Measurements from ENCODE around the gene PMM1. TPM values are rescaled to one million over a fixed set of nuclear protein-coding genes. Genes with fewer than 3 reads are reported as not detected.

The PMM1 gene
- total and polyA plus RNA-seq, 2 of the 13 experiments (the other 11 are each of a cell fraction or from before 2014, with no cell fraction given), result 17.8 to 95.6 TPM

GRCh38 chr22:41621099-41621910, 31.7 kb upstream of the PMM1 start, which contains the start of gene XRCC6 (continued):
- no peak for TF ChIP-seq GLMP (CRISPR knock-in tag; IDR thresholded peaks at IDR 0.05; ENCODE audit: borderline replicate concordance)
- TF ChIP-seq ZNF124 (CRISPR knock-in tag; IDR thresholded peaks at IDR 0.05), result no peak
- 0 out of 2 replicates have a peak, but pooled peaks have one; percentile 25 for TF ChIP-seq ZNF891 (CRISPR knock-in tag; IDR thresholded peaks at IDR 0.05)
- no peak for TF ChIP-seq HOXA7 (CRISPR knock-in tag; IDR thresholded peaks at IDR 0.05)
- TF ChIP-seq FOXJ3 (CRISPR knock-in tag; IDR thresholded peaks at IDR 0.05; ENCODE audit: borderline replicate concordance), result no peak
- TF ChIP-seq ZNF619 (CRISPR knock-in tag; IDR thresholded peaks at IDR 0.05), result peak; percentile 44
- TF ChIP-seq ZNF451 (CRISPR knock-in tag; IDR thresholded peaks at IDR 0.05), result peak; percentile 62
- TF ChIP-seq, protein P1, sequence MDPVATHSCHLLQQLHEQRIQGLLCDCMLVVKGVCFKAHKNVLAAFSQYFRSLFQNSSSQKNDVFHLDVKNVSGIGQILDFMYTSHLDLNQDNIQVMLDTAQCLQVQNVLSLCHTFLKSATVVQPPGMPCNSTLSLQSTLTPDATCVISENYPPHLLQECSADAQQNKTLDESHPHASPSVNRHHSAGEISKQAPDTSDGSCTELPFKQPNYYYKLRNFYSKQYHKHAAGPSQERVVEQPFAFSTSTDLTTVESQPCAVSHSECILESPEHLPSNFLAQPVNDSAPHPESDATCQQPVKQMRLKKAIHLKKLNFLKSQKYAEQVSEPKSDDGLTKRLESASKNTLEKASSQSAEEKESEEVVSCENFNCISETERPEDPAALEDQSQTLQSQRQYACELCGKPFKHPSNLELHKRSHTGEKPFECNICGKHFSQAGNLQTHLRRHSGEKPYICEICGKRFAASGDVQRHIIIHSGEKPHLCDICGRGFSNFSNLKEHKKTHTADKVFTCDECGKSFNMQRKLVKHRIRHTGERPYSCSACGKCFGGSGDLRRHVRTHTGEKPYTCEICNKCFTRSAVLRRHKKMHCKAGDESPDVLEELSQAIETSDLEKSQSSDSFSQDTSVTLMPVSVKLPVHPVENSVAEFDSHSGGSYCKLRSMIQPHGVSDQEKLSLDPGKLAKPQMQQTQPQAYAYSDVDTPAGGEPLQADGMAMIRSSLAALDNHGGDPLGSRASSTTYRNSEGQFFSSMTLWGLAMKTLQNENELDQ (CRISPR knock-in tag; IDR thresholded peaks at IDR 0.05; ENCODE audit: borderline replicate concordance), result no peak
- peak; percentile 70; the same call in 1 of the 2 replicates for TF ChIP-seq THAP7 (CRISPR knock-in tag; IDR thresholded peaks at IDR 0.05)
- TF ChIP-seq PHF20 (CRISPR knock-in tag; IDR thresholded peaks at IDR 0.05), result peak; percentile 82
- TF ChIP-seq SCMH1 (CRISPR knock-in tag; IDR thresholded peaks at IDR 0.05; ENCODE audit: borderline replicate concordance), result no peak
- no peak for TF ChIP-seq NONO (IDR thresholded peaks at IDR 0.05)
- TF ChIP-seq NONO (CRISPR knock-in tag; conservative IDR thresholded peaks at IDR 0.05), result peak; percentile 77; the same call in 1 of the 2 replicates
- peak; percentile 61; the same call in 1 of the 2 replicates for TF ChIP-seq ZMYM4 (CRISPR knock-in tag; IDR thresholded peaks at IDR 0.05)
- TF ChIP-seq ZNF710 (CRISPR knock-in tag; IDR thresholded peaks at IDR 0.05; ENCODE audit: borderline replicate concordance), result peak; percentile 15; the same call in 1 of the 2 replicates
- TF ChIP-seq SRSF1 (optimal IDR thresholded peaks at IDR 0.05; ENCODE audit: low read depth, low read length), result peak; percentile 48
- TF ChIP-seq, protein P2, sequence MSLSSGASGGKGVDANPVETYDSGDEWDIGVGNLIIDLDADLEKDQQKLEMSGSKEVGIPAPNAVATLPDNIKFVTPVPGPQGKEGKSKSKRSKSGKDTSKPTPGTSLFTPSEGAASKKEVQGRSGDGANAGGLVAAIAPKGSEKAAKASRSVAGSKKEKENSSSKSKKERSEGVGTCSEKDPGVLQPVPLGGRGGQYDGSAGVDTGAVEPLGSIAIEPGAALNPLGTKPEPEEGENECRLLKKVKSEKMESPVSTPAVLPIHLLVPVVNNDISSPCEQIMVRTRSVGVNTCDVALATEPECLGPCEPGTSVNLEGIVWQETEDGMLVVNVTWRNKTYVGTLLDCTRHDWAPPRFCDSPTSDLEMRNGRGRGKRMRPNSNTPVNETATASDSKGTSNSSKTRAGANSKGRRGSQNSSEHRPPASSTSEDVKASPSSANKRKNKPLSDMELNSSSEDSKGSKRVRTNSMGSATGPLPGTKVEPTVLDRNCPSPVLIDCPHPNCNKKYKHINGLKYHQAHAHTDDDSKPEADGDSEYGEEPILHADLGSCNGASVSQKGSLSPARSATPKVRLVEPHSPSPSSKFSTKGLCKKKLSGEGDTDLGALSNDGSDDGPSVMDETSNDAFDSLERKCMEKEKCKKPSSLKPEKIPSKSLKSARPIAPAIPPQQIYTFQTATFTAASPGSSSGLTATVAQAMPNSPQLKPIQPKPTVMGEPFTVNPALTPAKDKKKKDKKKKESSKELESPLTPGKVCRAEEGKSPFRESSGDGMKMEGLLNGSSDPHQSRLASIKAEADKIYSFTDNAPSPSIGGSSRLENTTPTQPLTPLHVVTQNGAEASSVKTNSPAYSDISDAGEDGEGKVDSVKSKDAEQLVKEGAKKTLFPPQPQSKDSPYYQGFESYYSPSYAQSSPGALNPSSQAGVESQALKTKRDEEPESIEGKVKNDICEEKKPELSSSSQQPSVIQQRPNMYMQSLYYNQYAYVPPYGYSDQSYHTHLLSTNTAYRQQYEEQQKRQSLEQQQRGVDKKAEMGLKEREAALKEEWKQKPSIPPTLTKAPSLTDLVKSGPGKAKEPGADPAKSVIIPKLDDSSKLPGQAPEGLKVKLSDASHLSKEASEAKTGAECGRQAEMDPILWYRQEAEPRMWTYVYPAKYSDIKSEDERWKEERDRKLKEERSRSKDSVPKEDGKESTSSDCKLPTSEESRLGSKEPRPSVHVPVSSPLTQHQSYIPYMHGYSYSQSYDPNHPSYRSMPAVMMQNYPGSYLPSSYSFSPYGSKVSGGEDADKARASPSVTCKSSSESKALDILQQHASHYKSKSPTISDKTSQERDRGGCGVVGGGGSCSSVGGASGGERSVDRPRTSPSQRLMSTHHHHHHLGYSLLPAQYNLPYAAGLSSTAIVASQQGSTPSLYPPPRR (CRISPR knock-in tag; IDR thresholded peaks at IDR 0.05; ENCODE audit: borderline replicate concordance), result peak; percentile 35; the same call in 1 of the 2 replicates

Data from HepG2 (cell line).